ENCODE data around the gene LRRIQ1. TPM values are rescaled to one million over a fixed set of nuclear protein-coding genes. Genes with fewer than 3 reads are reported as not detected.
"Not testable (repeated sequence)": the region's sequence is repeated elsewhere in the genome, so short reads cannot be mapped to it uniquely, and the experiment has no call there.

LRRIQ1 gene
- total RNA-seq, 1 experiment from 2014 or later = not detected

DNA sequence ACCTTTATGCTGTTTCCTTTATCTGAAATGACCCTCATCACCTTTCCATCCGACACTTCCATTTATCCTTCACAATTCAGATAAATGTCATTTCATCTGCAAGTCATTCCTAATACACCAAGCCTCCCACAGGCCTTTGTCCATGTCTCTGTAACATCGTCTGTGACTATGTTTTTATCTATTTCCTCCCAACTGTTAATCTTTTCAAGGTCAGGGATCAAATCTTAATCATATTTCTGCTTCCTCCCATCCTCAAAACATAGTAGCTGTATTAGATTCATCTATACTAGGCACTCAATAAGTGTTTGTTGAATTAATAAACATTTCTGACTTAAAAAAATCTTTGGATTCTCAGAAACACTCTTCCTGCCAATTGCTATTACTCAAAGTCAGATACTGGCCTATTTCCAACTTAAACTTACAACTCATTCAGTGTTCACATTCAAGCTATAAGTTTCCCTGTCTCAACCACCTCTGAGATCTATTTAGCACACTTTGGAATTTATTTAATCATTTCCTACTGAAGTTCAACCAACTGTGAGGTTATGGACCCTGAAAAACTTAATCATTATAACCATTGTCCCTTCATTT lies 143.6 kb downstream of the LRRIQ1 start:
- in situ Hi-C loops (cut with HindIII; ENCODE audit: low sequenced_read_pairs) = no loop called here
- no peak for DNase-seq (ENCODE audit: low spot score)

DNA sequence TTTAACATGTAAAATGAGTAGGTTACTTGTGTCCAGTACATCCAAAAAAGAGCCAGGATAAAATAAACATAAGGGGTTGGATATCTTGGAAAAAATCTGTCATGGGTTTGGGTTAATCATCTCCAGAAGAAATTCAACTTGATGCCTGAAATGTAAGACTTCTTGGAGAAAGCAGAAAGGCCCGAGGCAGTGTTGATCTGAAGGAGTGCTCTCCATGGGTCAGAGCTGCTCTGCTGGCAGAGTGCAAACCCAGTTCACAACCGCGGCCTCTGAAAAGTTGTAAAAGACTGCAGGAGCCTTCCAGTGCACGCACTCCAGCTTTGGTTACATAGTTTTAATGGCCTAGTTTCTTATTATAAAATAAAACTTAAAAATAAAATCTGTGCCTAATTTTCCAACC lies 146.5 kb downstream of the LRRIQ1 start:
- DNase-seq (ENCODE audit: low spot score) = no peak
- in situ Hi-C loops (cut with HindIII; ENCODE audit: low sequenced_read_pairs) = no loop called here

DNA sequence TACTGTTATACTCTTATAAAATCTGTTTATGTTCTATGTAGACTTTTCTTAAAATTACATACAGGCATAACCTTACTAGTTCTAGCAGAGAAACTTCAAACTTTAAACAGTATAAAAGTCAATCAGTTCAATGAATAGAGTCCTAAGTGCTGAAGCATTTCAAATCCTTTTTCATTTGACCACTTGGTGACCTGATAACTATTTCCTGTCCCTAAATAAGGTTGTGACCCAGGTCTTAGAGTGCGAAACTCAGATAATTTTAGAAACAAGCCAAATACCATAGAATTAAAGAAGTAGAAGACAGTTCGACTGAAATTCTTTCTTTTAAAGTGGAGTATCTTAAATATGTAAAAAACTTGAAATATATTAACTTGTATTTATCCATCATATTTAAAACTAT lies 147.7 kb downstream of the LRRIQ1 start:
- in situ Hi-C loops (cut with HindIII; ENCODE audit: low sequenced_read_pairs) = no loop called here
- no peak for DNase-seq (ENCODE audit: low spot score)

DNA sequence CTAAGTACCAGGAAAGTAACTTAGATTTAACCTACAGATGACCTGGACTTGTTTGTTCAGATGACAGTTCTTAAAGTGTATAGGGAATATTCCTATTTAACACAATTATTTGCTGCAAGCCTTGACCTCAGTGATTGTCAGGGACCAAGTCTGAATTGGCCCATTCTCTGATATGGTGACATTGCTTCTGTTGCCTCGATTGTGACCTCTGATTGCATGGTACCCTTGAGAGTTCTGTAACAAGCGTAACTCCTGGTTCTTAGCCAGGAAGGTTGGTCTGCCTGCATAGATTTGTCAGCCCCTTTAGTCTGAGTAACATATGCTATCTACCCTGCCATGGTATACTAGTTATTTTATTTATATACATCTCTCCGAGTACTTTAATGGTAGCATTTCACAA lies 150.1 kb downstream of the LRRIQ1 start:
- in situ Hi-C loops (cut with HindIII; ENCODE audit: low sequenced_read_pairs) = no loop called here
- DNase-seq (ENCODE audit: low spot score) = no peak

DNA sequence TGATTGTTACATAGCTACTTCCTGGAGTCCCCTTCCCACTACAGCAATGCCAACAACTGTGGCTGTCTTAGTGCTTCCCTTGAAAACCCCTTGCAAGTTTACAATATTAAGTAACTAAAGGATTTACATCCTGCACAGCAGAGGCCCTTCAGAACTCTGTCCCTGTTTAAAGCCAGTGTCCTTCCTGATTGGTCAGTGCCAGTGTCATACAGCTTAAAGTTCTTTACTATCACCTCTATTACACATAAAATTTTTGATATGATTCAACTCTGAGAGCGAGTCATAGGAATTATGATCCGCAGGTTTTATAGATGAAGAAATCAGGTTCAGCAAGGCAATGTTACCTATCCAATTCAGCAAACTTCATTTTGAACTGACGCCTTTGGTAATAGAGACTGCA lies 152.5 kb downstream of the LRRIQ1 start:
- DNase-seq (ENCODE audit: low spot score) = no peak
- in situ Hi-C loops (cut with HindIII; ENCODE audit: low sequenced_read_pairs) = no loop called here

DNA sequence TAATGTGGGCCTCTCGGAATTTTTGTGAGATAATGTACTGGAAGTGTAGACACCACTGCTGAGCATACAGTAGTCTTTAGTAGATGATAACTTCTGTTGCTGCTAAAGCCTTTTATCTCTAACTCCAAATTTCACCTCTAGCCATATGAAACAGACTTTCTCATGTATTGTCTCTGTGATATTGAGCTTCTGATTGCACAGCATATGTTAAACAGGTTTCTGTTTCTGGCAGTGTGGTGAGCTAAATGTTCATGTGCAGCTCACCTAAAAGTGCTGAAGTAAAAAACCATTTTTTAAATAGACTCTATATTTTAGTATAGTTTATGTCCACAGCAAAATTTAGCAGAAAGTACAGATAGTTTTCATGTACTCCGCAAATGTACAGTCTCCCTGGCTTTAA lies 154.6 kb downstream of the LRRIQ1 start:
- in situ Hi-C loops (cut with HindIII; ENCODE audit: low sequenced_read_pairs) = no loop called here
- DNase-seq (ENCODE audit: low spot score) = no peak

DNA sequence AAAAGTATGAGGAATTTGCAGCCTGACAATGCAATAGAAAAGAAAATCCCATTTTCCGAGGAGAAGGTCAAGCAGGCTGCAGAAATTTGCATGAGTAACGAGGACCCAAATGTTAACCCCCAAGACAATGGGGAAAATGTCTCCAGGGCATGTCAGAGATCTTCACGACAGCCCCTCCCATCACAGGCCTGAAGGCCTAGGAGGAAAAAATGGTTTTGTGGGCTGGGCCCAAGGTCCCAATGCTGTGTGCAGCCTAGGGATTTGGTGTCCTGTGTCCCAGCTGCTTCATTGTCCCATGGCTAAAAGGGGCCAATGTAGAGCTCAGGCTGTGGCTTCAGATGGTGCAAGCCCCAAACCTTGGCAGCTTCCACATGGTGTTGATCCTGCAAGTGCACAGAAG lies 167.7 kb downstream of the LRRIQ1 start:
- DNase-seq (ENCODE audit: low spot score); in situ Hi-C loops (cut with HindIII; ENCODE audit: low sequenced_read_pairs): not testable (repeated sequence)

DNA sequence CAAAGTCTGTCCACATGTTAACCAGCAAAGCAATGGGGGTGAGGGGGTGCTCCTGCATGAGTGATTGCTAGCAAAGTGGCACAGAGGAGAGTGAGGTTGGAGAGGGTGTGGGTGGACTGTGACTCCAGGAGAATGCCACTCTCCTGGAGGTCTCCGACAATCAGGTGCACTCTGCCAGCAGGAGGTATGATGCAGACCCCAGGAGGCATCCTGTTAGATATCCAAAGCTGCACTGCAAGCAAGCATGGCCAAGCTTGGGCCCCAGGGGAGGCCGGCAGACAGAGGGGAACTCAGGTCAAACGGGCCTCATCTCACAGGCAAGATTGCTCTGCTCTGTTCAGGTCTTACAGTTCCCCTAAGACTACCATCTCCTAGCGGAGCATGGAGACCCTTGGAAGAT lies 170.4 kb downstream of the LRRIQ1 start:
- no peak for DNase-seq (ENCODE audit: low spot score)
- in situ Hi-C loops (cut with HindIII; ENCODE audit: low sequenced_read_pairs) = no loop called here

DNA sequence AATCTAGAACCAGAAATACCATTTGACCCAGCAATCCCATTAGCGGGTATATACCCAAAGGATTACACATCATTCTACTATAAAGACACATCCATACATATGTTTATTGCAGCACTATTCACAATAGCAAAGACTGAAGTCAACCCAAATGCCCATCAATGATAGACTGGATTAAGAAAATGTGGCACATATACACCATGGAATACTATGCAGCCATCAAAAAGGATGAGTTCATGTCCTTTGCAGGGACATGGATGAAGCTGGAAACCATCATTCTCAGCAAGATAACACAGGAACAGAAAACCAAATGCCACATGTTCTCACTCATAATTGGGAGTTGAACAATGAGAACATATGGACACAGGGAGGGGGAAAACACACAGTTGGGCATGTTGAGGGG lies 188.2 kb downstream of the LRRIQ1 start:
- DNase-seq (ENCODE audit: low spot score); in situ Hi-C loops (cut with HindIII; ENCODE audit: low sequenced_read_pairs): not testable (repeated sequence)

DNA sequence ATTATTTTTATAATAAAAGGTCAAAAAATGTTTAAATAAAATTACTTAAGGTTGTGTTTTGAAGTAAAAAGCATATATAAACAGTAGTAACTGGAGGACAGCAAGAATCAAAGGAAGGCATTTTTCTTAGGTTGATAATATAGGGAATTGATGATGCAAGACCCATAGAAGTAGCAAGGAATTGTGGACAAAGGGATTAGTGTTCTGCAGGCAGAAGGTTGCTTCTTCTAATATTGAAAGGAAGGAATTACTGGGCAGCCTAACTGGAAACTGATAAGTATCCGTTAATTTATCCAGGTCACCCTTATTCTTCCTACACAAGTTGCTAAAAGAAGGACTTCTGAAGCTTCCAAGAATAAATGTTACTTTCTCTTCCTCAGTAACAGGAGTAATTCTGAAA lies 189.3 kb downstream of the LRRIQ1 start:
- no peak for DNase-seq (ENCODE audit: low spot score)
- in situ Hi-C loops (cut with HindIII; ENCODE audit: low sequenced_read_pairs) = no loop called here

DNA sequence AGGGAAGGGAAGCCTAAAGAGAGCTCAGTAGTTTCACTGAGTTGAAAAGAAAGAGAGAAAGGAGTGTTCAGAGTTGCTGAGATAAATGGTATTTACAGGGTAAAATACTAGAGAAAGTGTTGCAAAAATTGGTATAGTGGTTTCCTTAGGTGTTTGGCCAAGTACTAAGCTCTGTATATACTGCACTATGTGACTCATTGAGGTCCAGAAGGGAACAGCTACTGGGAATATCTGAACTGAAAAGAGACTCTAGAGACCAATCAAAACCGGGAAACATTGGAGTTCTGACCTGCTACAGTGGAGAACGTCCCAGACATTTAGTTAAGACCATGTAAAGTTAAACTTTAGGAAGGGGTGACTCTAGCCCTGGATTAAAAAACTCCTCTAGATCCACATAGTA lies 201.2 kb downstream of the LRRIQ1 start:
- in situ Hi-C loops (cut with HindIII; ENCODE audit: low sequenced_read_pairs) = no loop called here
- no peak for DNase-seq (ENCODE audit: low spot score)

DNA sequence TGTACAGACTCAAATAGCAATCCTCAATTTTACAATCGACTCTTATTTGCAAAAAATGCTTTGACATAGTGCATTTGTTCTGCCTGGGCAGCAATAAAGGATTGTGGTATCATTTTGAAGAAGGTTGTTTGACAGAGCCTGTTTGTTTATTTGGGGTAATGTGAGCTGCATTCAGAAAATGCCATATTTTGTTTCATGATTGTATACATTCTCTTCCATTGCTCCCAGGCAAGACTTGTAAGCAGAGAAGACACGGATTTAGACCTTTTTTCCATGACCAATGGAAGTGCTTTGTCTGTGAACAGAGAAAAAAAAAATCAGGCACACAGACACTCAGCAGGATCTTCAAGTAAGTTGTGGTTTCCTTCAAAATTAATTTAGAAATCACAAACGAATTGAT lies 208.4 kb downstream of the LRRIQ1 start:
- no peak for DNase-seq (ENCODE audit: low spot score)
- in situ Hi-C loops (cut with HindIII; ENCODE audit: low sequenced_read_pairs) = no loop called here

DNA sequence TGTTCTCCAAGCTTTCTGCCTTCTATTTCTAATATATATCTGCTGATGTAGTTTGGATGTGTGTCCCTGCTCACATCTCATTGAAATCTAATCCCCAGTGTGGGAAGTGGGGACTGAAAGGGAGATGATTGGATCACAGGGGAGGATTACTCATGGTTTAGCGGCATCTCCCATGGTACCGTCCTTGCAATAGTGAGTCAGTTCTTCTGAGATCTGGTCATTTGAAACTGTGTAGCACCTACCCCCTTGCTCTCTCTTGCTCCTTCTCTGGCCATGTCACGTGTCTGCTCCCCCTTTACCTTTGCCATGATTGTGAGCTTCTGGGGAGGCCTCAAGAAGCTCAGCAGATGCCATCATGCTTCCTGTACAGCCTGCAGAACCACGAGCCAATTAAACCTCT lies 217.7 kb downstream of the LRRIQ1 start:
- DNase-seq (ENCODE audit: low spot score) = no peak
- in situ Hi-C loops (cut with HindIII; ENCODE audit: low sequenced_read_pairs) = no loop called here

DNA sequence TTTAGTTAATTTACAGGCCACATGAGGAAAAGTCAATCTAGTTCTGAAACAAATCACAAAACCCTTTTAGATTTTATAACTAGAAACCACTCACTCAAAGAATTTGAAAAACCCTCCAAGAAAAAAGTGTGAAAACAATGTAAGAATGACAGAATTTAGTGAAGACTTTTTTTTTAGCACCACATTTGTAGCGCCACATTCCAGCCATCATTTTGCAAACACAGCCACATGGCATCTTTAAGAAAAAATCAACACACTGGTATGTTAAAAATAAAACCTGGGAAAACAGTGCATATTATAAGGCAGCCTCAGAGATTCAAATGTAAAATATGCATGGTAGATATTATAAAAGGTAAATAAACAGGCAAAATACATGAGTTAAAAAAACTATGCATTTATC lies 221.5 kb downstream of the LRRIQ1 start:
- DNase-seq (ENCODE audit: low spot score) = no peak
- in situ Hi-C loops (cut with HindIII; ENCODE audit: low sequenced_read_pairs) = no loop called here

DNA sequence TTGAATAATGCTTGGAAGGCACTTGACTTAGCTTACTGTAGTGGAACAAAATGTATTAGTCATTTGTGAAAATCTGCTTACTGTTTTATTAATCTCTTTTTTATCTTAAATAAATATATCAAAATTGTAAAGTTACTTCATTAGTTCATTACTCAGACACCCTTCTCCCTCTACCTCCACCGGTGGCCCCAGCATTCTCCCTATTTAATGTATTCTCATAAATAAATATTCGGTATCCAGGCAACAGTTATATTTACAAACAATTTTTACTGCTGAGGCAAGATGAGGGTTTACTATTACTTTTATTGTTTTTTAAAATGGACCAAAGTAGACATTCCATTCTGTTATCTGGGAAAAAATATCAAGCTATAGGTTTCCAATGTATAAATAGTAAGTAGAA lies 224.3 kb downstream of the LRRIQ1 start:
- DNase-seq (ENCODE audit: low spot score) = no peak
- in situ Hi-C loops (cut with HindIII; ENCODE audit: low sequenced_read_pairs) = no loop called here

DNA sequence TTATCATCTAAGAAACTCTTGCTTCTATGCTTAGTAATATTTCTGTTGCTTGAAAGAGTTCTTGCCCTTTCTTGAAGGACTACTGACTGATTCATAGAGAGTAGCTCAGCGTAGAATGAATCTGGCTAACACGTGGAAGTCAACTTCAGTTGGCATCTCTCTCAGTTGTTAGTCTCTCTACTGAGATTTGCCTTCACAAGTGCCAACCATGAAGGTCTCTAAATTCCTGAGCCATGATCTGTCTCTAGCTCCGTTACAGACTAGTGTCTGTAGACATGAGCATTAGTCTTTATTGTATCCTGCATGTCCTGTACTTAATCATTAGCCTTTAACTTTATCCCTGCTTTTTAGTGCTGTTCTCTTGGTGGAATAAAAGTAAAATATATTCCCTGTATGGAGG lies 224.7 kb downstream of the LRRIQ1 start:
- DNase-seq (ENCODE audit: low spot score) = no peak
- in situ Hi-C loops (cut with HindIII; ENCODE audit: low sequenced_read_pairs) = no loop called here

DNA sequence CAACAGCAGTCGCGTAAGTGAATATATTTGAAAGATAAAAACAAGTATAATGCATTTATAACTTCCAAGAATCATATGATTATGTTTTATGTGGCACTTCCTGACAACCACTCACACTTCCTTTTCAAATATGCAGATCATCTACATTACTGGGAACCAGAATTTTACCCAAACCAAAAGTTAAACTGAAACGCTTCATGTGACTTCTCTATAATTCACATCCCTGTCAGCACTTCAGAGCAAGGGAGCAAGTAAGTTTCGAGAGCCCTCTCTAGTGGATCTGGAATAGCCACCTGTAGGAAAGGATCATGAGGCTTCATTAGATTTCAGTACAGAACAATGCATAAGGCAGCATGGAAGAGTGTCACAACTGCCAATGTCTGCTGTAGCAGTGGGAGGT lies 230.2 kb downstream of the LRRIQ1 start:
- no peak for DNase-seq (ENCODE audit: low spot score)
- in situ Hi-C loops (cut with HindIII; ENCODE audit: low sequenced_read_pairs) = no loop called here

DNA sequence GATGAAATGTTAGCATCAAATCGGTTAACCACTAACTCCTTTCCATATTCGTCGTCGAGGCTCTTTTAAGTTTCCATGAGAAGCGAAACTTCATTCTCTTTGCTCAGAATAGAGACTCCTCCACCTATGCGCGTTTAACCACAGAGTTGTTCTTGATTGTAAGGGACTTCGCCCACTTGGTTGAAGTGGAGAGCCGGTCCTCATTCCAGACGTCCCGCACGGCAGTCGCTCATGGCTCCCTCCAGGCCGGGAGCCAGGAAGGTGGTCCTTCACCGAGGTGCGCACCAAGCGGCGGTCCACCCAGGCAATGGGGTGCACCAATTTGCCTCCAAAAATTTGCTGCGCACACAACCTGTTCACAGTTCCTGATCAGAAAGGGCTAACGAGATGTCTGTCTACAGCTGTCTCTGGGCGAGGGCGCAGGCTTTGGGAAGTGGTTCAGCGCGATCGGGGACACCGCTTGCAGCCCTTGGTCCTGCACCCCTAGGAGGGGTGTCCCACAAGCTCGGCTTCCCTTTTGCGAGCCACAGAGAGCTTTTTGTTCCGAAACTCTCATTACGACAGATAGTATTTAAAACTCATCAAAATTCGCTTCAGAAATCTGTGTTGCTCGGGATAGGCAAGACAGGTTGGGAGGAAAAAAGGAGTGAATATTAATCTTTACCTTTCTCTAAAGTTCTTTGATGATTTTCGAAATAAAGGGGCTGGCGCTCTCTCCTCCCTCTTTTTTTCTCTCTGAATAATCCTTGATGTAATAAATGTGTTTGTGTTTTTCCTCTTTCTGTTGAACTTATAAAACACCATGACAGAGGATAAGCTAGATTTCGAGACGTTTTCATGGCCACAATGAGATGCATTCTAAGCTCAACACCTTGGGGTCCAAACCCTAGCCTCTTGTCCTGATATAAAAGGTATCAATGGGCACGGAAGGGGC lies 237.5 kb downstream of the LRRIQ1 start:
- no peak for DNase-seq (ENCODE audit: low spot score)
- in situ Hi-C loops (cut with HindIII; ENCODE audit: low sequenced_read_pairs) = no loop called here

DNA sequence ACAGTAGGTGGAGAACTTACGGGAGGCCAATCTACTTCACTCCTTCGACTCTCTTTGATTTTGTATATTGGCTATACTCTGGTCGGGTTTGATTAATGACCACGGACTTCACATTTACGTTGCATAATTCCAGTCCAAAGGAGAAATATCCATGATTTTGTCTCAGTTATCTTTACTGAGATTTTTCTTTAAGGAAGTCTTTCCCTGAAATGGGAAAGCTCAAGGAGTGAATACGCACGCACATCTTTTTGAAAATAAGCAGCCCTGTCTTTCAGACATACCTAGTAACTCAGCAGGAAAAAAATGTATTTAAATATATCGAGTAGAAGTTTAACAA lies 238.1 kb downstream of the LRRIQ1 start:
- in situ Hi-C loops (cut with HindIII; ENCODE audit: low sequenced_read_pairs) = no loop called here

DNA sequence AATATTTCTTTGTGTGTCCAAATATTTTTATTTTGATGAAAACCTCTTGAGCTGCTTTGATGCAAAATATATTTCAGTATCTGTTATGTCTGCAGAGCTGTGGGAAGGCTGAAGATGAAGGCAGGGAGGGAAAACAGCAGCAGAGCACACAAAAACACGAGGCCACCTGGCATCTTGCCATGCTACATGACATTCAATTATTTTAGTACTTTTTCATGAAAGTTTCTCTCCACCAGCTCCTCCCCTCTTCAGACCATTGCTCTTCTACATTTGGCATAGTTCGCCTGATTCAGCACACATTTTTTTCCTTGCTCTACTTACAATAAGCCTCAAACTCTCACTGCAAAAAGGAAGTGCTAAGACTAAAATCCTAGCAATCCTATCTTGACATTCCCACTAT lies 239.2 kb downstream of the LRRIQ1 start:
- in situ Hi-C loops (cut with HindIII; ENCODE audit: low sequenced_read_pairs) = no loop called here
- DNase-seq (ENCODE audit: low spot score) = no peak

More for the DNA sequence above, 238.1 kb downstream of the LRRIQ1 start:
- no peak for DNase-seq (ENCODE audit: low spot score)

DNA sequence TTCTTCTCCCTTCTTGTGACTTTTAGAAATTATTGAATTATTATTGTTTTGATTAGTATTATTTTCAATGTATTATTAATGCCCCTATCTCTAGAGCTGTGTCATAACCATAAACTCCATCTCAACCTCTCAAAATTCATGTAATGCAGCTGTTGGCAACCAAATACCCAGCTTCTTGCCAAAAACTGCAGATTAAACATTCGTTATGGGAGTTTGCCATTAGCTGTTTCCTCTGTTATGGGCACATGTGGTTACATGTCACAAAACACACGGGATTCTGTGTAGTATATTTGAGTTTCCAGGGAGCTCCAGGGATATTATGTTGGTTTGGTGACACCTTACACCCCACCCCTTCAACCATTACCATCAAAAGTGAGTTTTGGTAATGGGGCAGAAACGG lies 241.0 kb downstream of the LRRIQ1 start:
- DNase-seq (ENCODE audit: low spot score) = no peak
- in situ Hi-C loops (cut with HindIII; ENCODE audit: low sequenced_read_pairs) = no loop called here
